GM12891 (cell line): ENCODE measurements around the gene PNPLA7.
"Not testable (repeated sequence)": the region's sequence is repeated elsewhere in the genome, so short reads cannot be mapped to it uniquely, and the experiment has no call there.

ENCODE experiments used
- POLR2A ChIP-seq: IDR thresholded peaks from 2 replicates; pipeline ENCODE4 v1.6.1; 2011; ENCODE audit warnings: low read depth, low read length, control low read depth
- POLR2AphosphoS5 ChIP-seq: IDR thresholded peaks from 2 replicates; pipeline ENCODE4 v1.6.1; 2011; ENCODE audit warnings: low read depth, low read length, control low read depth

DNA sequence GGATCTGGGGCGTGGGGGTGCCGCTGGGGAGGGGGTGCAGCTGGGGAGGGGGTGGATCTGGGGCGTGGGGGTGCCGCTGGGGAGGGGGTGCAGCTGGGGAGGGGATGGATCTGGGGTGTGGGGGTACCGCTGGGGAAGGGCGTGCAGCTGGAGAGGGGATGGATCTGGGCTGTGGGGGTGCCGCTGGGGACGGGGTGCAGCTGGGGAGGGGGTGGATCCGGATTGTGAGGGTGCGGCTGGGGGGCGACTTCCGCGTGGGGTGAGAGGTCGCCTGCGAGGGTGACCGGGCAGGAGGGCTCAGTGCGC is 709 bp upstream of the PNPLA7 start:
- not testable (repeated sequence) for TF ChIP-seq POLR2A, POLR2AphosphoS5
